ENCODE measurements around the gene MAGEA9.
"Not testable (repeated sequence)": the region's sequence is repeated elsewhere in the genome, so short reads cannot be mapped to it uniquely, and the experiment has no call there.

MAGEA9 gene

GRCh38 chrX:149830192-149830873 lies 48.6 kb downstream of the MAGEA9 start:
- no peak for ATAC-seq (ENCODE audit: insufficient read depth, low read depth)
- Histone ChIP-seq H3K4me2 (ENCODE audit: insufficient read depth, low read length) (no peak overlapping the region), H3K79me2 (ENCODE audit: insufficient read depth, low read length) (no peaks in the 10 kb centered on the region), H3K4me1 (ENCODE audit: insufficient read depth, low read length) (no peaks in the 10 kb centered on the region), H3K9ac (ENCODE audit: low read depth, low read length) (no peak overlapping the region), H3K9me3 (ENCODE audit: insufficient read depth, low read length, severe bottlenecking) (no peaks in the 10 kb centered on the region), H3K27ac (ENCODE audit: low read length) (no peak overlapping the region), H2AFZ (ENCODE audit: low read depth, low read length) (no peak overlapping the region), H3K36me3 (ENCODE audit: insufficient read depth, low read length) (no peaks in the 10 kb centered on the region), H3K27me3 (ENCODE audit: insufficient read depth, low read length, poor library complexity) (no peaks in the 10 kb centered on the region), H3K4me3 (ENCODE audit: low read depth in 1 of 2, low read length in 2 of 2) (no peak overlapping the region), H4K20me1 (ENCODE audit: insufficient read depth, low read length) (no peaks in the 10 kb centered on the region)
- DNase-seq, result no peak
- no peak for TF ChIP-seq CTCF (IDR thresholded peaks at IDR 0.05; ENCODE audit: borderline replicate concordance, extremely low read depth, low read length, poor library complexity, severe bottlenecking)
- TF ChIP-seq EZH2 (IDR thresholded peaks at IDR 0.05; ENCODE audit: borderline replicate concordance, low read depth, low read length, severe bottlenecking), result no peak

GRCh38 chrX:149831473-149831872 lies 49.7 kb downstream of the MAGEA9 start:
- no peaks in the 10 kb centered on the region for H3K9me3 ChIP-seq (ENCODE audit: insufficient read depth, low read length, severe bottlenecking)
- DNase-seq (no peak), ATAC-seq (ENCODE audit: insufficient read depth, low read depth) (no peak)
- H3K27ac ChIP-seq (ENCODE audit: low read length), result no peak overlapping the region
- no peaks in the 10 kb centered on the region for H4K20me1 ChIP-seq (ENCODE audit: insufficient read depth, low read length)
- no peaks in the 10 kb centered on the region for H3K79me2 ChIP-seq (ENCODE audit: insufficient read depth, low read length)
- TF ChIP-seq CTCF (IDR thresholded peaks at IDR 0.05; ENCODE audit: borderline replicate concordance, extremely low read depth, low read length, poor library complexity, severe bottlenecking), result no peak
- no peak for TF ChIP-seq EZH2 (IDR thresholded peaks at IDR 0.05; ENCODE audit: borderline replicate concordance, low read depth, low read length, severe bottlenecking)
- no peak overlapping the region for H3K4me2 ChIP-seq (ENCODE audit: insufficient read depth, low read length)
- no peak overlapping the region for H3K4me3 ChIP-seq (ENCODE audit: low read depth in 1 of 2, low read length in 2 of 2)
- H3K4me1 ChIP-seq (ENCODE audit: insufficient read depth, low read length), result no peaks in the 10 kb centered on the region
- H3K27me3 ChIP-seq (ENCODE audit: insufficient read depth, low read length, poor library complexity), result no peaks in the 10 kb centered on the region
- H3K9ac ChIP-seq (ENCODE audit: low read depth, low read length), result no peak overlapping the region
- no peak overlapping the region for H2AFZ ChIP-seq (ENCODE audit: low read depth, low read length)
- no peaks in the 10 kb centered on the region for H3K36me3 ChIP-seq (ENCODE audit: insufficient read depth, low read length)

GRCh38 chrX:149836728-149837127 lies 55.0 kb downstream of the MAGEA9 start:
- not testable (repeated sequence) for ATAC-seq (ENCODE audit: insufficient read depth, low read depth); H3K4me2 ChIP-seq (ENCODE audit: insufficient read depth, low read length); H3K36me3 ChIP-seq (ENCODE audit: insufficient read depth, low read length); H3K9me3 ChIP-seq (ENCODE audit: insufficient read depth, low read length, severe bottlenecking); H3K4me3 ChIP-seq (ENCODE audit: low read depth in 1 of 2, low read length in 2 of 2); H4K20me1 ChIP-seq (ENCODE audit: insufficient read depth, low read length); H3K27me3 ChIP-seq (ENCODE audit: insufficient read depth, low read length, poor library complexity); H2AFZ ChIP-seq (ENCODE audit: low read depth, low read length); H3K9ac ChIP-seq (ENCODE audit: low read depth, low read length); H3K79me2 ChIP-seq (ENCODE audit: insufficient read depth, low read length); H3K4me1 ChIP-seq (ENCODE audit: insufficient read depth, low read length); H3K27ac ChIP-seq (ENCODE audit: low read length); DNase-seq

- Histone ChIP-seq H3K9me3 (ENCODE audit: insufficient read depth, low read length, severe bottlenecking) (no peaks in the 10 kb centered on the region), H3K4me1 (ENCODE audit: insufficient read depth, low read length) (no peaks in the 10 kb centered on the region), H3K4me2 (ENCODE audit: insufficient read depth, low read length) (no peak overlapping the region), H3K79me2 (ENCODE audit: insufficient read depth, low read length) (no peaks in the 10 kb centered on the region), H2AFZ (ENCODE audit: low read depth, low read length) (no peak overlapping the region), H3K27me3 (ENCODE audit: insufficient read depth, low read length, poor library complexity) (no peaks in the 10 kb centered on the region), H4K20me1 (ENCODE audit: insufficient read depth, low read length) (no peaks in the 10 kb centered on the region), H3K27ac (ENCODE audit: low read length) (no peak overlapping the region), H3K4me3 (ENCODE audit: low read depth in 1 of 2, low read length in 2 of 2) (no peak overlapping the region), H3K36me3 (ENCODE audit: insufficient read depth, low read length) (no peaks in the 10 kb centered on the region), H3K9ac (ENCODE audit: low read depth, low read length) (no peak overlapping the region)
- DNase-seq (no peak), ATAC-seq (ENCODE audit: insufficient read depth, low read depth) (no peak)
- TF ChIP-seq CTCF (IDR thresholded peaks at IDR 0.05; ENCODE audit: borderline replicate concordance, extremely low read depth, low read length, poor library complexity, severe bottlenecking) (no peak), EZH2 (IDR thresholded peaks at IDR 0.05; ENCODE audit: borderline replicate concordance, low read depth, low read length, severe bottlenecking) (no peak)
Observed at GRCh38 chrX:149837167-149837566, 55.4 kb downstream of the MAGEA9 start.

Measured in DND-41 (cell line).